Measurements from ENCODE around the gene CUL3. TPM values are rescaled to one million over a fixed set of nuclear protein-coding genes. Genes with fewer than 3 reads are reported as not detected.
"Not testable (repeated sequence)": the region's sequence is repeated elsewhere in the genome, so short reads cannot be mapped to it uniquely, and the experiment has no call there.

The CUL3 gene
- total RNA-seq: 77.1 TPM
- long read RNA-seq, full-length matches to known transcripts: 6 of 11 reads
- long read RNA-seq, partial matches to known transcripts: 5 of 11 reads
- long read RNA-seq, other reads (novel, unspliced or antisense): 0 of 11 reads

- peak; percentile 100 for DNase-seq (ENCODE audit: low spot score)
Measured at GRCh38 chr2:224585211-224586088, at the start of gene CUL3. Gene CUL3, minus strand, starts transcription at chr2:224585363. Its CDS starts 354 bp downstream, at chr2:224585009.

- no peak for DNase-seq (ENCODE audit: low spot score)
Measured at GRCh38 chr2:224630659-224631550, 45.7 kb upstream of the CUL3 start.

- no peak for DNase-seq (ENCODE audit: low spot score)
Measured at GRCh38 chr2:224628416-224628815, 43.3 kb upstream of the CUL3 start.

GRCh38 chr2:224626735-224627134, 41.6 kb upstream of the CUL3 start:
- no peak for DNase-seq (ENCODE audit: low spot score)

GRCh38 chr2:224613543-224614286, 28.6 kb upstream of the CUL3 start:
- no peak for DNase-seq (ENCODE audit: low spot score)

- no peak for DNase-seq (ENCODE audit: low spot score)
Measured at GRCh38 chr2:224612578-224612977, 27.4 kb upstream of the CUL3 start.

GRCh38 chr2:224611938-224612337, 26.8 kb upstream of the CUL3 start:
- DNase-seq (ENCODE audit: low spot score): no peak

- no peak for DNase-seq (ENCODE audit: low spot score)
Measured at GRCh38 chr2:224608104-224608503, 22.9 kb upstream of the CUL3 start.

- DNase-seq (ENCODE audit: low spot score): not testable (repeated sequence)
Measured at GRCh38 chr2:224603746-224604500, 18.8 kb upstream of the CUL3 start.

GRCh38 chr2:224602778-224603375, 17.7 kb upstream of the CUL3 start:
- not testable (repeated sequence) for DNase-seq (ENCODE audit: low spot score)

GRCh38 chr2:224601923-224602322, 16.8 kb upstream of the CUL3 start:
- no peak for DNase-seq (ENCODE audit: low spot score)

- no peak for DNase-seq (ENCODE audit: low spot score)
Measured at GRCh38 chr2:224598678-224599077, 13.5 kb upstream of the CUL3 start.

GRCh38 chr2:224596289-224596688, 11.1 kb upstream of the CUL3 start:
- no peak for DNase-seq (ENCODE audit: low spot score)

GRCh38 chr2:224595518-224595917, 10.4 kb upstream of the CUL3 start:
- no peak for DNase-seq (ENCODE audit: low spot score)

- no peak for DNase-seq (ENCODE audit: low spot score)
Measured at GRCh38 chr2:224594840-224595239, 9.7 kb upstream of the CUL3 start.

- DNase-seq (ENCODE audit: low spot score): no peak
Measured at GRCh38 chr2:224591220-224591619, 6.1 kb upstream of the CUL3 start.

- DNase-seq (ENCODE audit: low spot score): no peak
Measured at GRCh38 chr2:224586127-224586695, 1.0 kb upstream of the CUL3 start.

GRCh38 chr2:224584785-224585210, 365 bp downstream of the CUL3 start:
- DNase-seq (ENCODE audit: low spot score): no peak

- no peak for DNase-seq (ENCODE audit: low spot score)
Measured at GRCh38 chr2:224584111-224584784, 915 bp downstream of the CUL3 start.
